SK-N-SH (cell line): ENCODE results near the gene NRF1. TPM values are rescaled to one million over a fixed set of nuclear protein-coding genes. Genes with fewer than 3 reads are reported as not detected.
"Not testable (repeated sequence)": the region's sequence is repeated elsewhere in the genome, so short reads cannot be mapped to it uniquely, and the experiment has no call there.

Experiments used
- CTCF ChIA-PET: fragments of 300-600, 350-600 bp; formaldehyde crosslinking; extraction: SDS; loops from one replicate; lab custom pipeline; 2021; lab: Yijun Ruan, JAX
- POLR2A ChIA-PET: fragments of 350-600 bp; sonication (Branson Sonifier 250); formaldehyde crosslinking; extraction: SDS; loops from one replicate; lab custom pipeline; 2020; ENCODE audit warnings: antibody characterized with exemption, inconsistent platforms; lab: Yijun Ruan, JAX
- DNase-seq: peaks from one replicate; pipeline ENCODE4 v3.0.0; 2012
- H2AFZ ChIP-seq: fragments of 200-600 bp; sonication (generic); 2 replicates; pipeline ENCODE4 v1.8.1; 2016; ENCODE audit warnings: antibody characterized with exemption, mild to moderate bottlenecking, low read depth
- H3F3A ChIP-seq: fragments of 200-600 bp; sonication (generic); replicated peaks from 2 replicates; pipeline ENCODE3; 2016; ENCODE audit warnings: antibody characterized with exemption, mild to moderate bottlenecking; ENCODE audit not compliant: insufficient read depth
- H3K27ac ChIP-seq, 2 experiments: fragments of 200-500 bp in 1 of 2; fragments of 200-600 bp in 1 of 2; sonication (Bioruptor generic) in 1 of 2; sonication (generic), shearing (Covaris generic) in 1 of 2; 2 replicates each; pipeline versions ENCODE4 v1.5.1 to v1.6.1; 2014 to 2016; ENCODE audit warnings: low read depth in 2 of 2, inconsistent platforms in 1 of 2, low read length in 1 of 2, mild to moderate bottlenecking in 1 of 2, mixed read lengths in 1 of 2
- H3K27me3 ChIP-seq: fragments of 200-600 bp; sonication (generic), shearing (Covaris generic); 2 replicates; pipeline ENCODE4 v1.6.1; 2016; ENCODE audit warnings: mixed run types; ENCODE audit not compliant: insufficient read depth
- H3K36me3 ChIP-seq, 2 experiments: fragments of 200-500 bp in 1 of 2; fragments of 200-600 bp in 1 of 2; sonication (Bioruptor generic) in 1 of 2; sonication (generic) in 1 of 2; replicated peaks in 1 of 2; 2 replicates each; pipeline versions ENCODE3 to v1.5.1; 2014 to 2016; ENCODE audit warnings: low read length in 1 of 2, mild to moderate bottlenecking in 1 of 2; ENCODE audit not compliant: insufficient read depth in 2 of 2, control insufficient read depth in 1 of 2
- H3K4me1 ChIP-seq, 2 experiments: fragments of 200-500 bp in 1 of 2; fragments of 200-600 bp in 1 of 2; sonication (Bioruptor generic) in 1 of 2; sonication (generic), shearing (Covaris generic) in 1 of 2; 2 replicates each; pipeline versions ENCODE4 v1.5.1 to v1.6.1; 2014 to 2016; ENCODE audit warnings: low read depth in 1 of 2, low read length in 1 of 2, mixed run types in 1 of 2; ENCODE audit not compliant: insufficient read depth in 2 of 2, control insufficient read depth in 1 of 2
- H3K4me2 ChIP-seq: fragments of 200-600 bp; sonication (generic), shearing (Covaris generic); 2 replicates; pipeline ENCODE4 v1.6.1; 2017; ENCODE audit warnings: mixed run types
- H3K4me3 ChIP-seq, 2 experiments: fragments of 200-500 bp in 1 of 2; fragments of 200-600 bp in 1 of 2; sonication (Bioruptor generic) in 1 of 2; sonication (generic), shearing (Covaris generic) in 1 of 2; 2 replicates each; pipeline versions ENCODE4 v1.5.1 to v1.8.1; 2014 to 2016; ENCODE audit warnings: low read depth in 2 of 2, inconsistent platforms in 1 of 2, low read length in 1 of 2, mild to moderate bottlenecking in 1 of 2, mixed read lengths in 1 of 2, moderate library complexity in 1 of 2
- H3K79me2 ChIP-seq: fragments of 200-600 bp; sonication (generic); 2 replicates; pipeline ENCODE4 v1.8.1; 2017; ENCODE audit warnings: mild to moderate bottlenecking; ENCODE audit not compliant: insufficient read depth
- H3K9ac ChIP-seq: fragments of 200-600 bp; sonication (generic); 2 replicates; pipeline ENCODE4 v1.6.1; 2017; ENCODE audit warnings: mixed run types
- H3K9me2 ChIP-seq: fragments of 200-600 bp; sonication (generic); 2 replicates; pipeline ENCODE4 v1.6.1; 2017; ENCODE audit warnings: mixed run types
- H3K9me3 ChIP-seq: fragments of 200-600 bp; sonication (generic); 2 replicates; pipeline ENCODE4 v1.6.1; 2017; ENCODE audit warnings: mixed run types, mild to moderate bottlenecking, moderate library complexity
- H4K20me1 ChIP-seq: fragments of 200-600 bp; sonication (generic); 2 replicates; pipeline ENCODE4 v1.6.1; 2017; ENCODE audit warnings: mild to moderate bottlenecking, mixed run types; ENCODE audit not compliant: insufficient read depth
- CHD2 ChIP-seq: fragments of 150-350 bp; IDR thresholded peaks from 2 replicates; pipeline ENCODE4 v1.6.1; 2018; ENCODE audit warnings: low read length; ENCODE audit not compliant: partially characterized antibody
- ELF1 ChIP-seq: IDR thresholded peaks from 2 replicates; pipeline ENCODE4 v1.4.0; 2012
- EP300 ChIP-seq, 2 experiments: IDR thresholded peaks; 2 replicates each; pipeline versions ENCODE4 v1.4.0 to v1.6.1; 2012; ENCODE audit warnings: borderline replicate concordance in 1 of 2, low read depth in 1 of 2, low read length in 1 of 2
- EZH2phosphoT487 ChIP-seq: fragments of 200-600 bp; sonication (generic); IDR thresholded peaks from 2 replicates; pipeline ENCODE4 v1.6.1; 2017; ENCODE audit warnings: low read depth, mixed run types, mild to moderate bottlenecking, antibody characterized with exemption, moderate library complexity, borderline replicate concordance
- FOXJ3 ChIP-seq: sonication (generic); formaldehyde crosslinking; IDR thresholded peaks from 2 replicates; pipeline ENCODE4 v1.5.1; 2020; ENCODE audit warnings: mild to moderate bottlenecking, missing genetic modification reagents
- IRF3 ChIP-seq: fragments of 150-350 bp; IDR thresholded peaks from 2 replicates; pipeline ENCODE4 v1.6.1; 2016; ENCODE audit warnings: mild to moderate bottlenecking, low read depth, low read length
- MEF2A ChIP-seq: IDR thresholded peaks from 2 replicates; pipeline ENCODE4 v1.4.0; 2012; ENCODE audit warnings: low read depth, borderline replicate concordance
- NFIC ChIP-seq: IDR thresholded peaks from 2 replicates; pipeline ENCODE4 v1.4.0; 2012; ENCODE audit warnings: borderline replicate concordance
- RCOR1 ChIP-seq: fragments of 150-350 bp; IDR thresholded peaks from 2 replicates; pipeline ENCODE4 v1.6.1; 2017; ENCODE audit warnings: antibody characterized with exemption, low read length
- REST ChIP-seq: IDR thresholded peaks from 2 replicates; pipeline ENCODE4 v1.6.1; 2012; ENCODE audit warnings: mild to moderate bottlenecking, low read depth, low read length, moderate library complexity
- RFX5 ChIP-seq: IDR thresholded peaks from 2 replicates; pipeline ENCODE4 v1.6.1; 2012; ENCODE audit warnings: mild to moderate bottlenecking, improper control_type of control experiment, low read length
- RXRA ChIP-seq: IDR thresholded peaks from 2 replicates; pipeline ENCODE4 v1.4.0; 2012; ENCODE audit warnings: low read depth, mild to moderate bottlenecking, borderline replicate concordance
- TAF1 ChIP-seq: IDR thresholded peaks from 2 replicates; pipeline ENCODE4 v1.6.1; 2012; ENCODE audit warnings: low read depth, mild to moderate bottlenecking, low read length, moderate library complexity, borderline replicate concordance
- WGBS: methylation state at CpG from one replicate; pipeline ENCODE4 v1.1.6; 2017; ENCODE audit warnings: low lambda C conversion rate; 5-methylcytosine and 5-hydroxymethylcytosine counted together
- polyA plus RNA-seq, 3 experiments: library from polyadenylated mRNA; depleted of rRNA; stranded (reverse); fragments of >200 nt; gene quantifications; 2 replicates each; pipeline ENCODE4 v1.2.3, GENCODE V29; 2012

Gene NRF1
- polyA plus RNA-seq, 1 of the 3 experiments (the other 2 are of a cell fraction) = 10.9 TPM

GRCh38 chr7:129655811-129656210 is 44.3 kb downstream of the NRF1 start:
- 91% methylated on average over 3 of the region's 3 CpGs for WGBS
- POLR2A ChIA-PET = interaction anchor here (0.6 kb wide), 1 partner anchor 55 kb away, joined by 3 read pairs; no protein-coding TSS in a partner anchor

GRCh38 chr7:129657363-129657762 is 45.8 kb downstream of the NRF1 start:
- no peaks in the 10 kb centered on the region for H3K27me3 ChIP-seq
- H2AFZ ChIP-seq = no peak overlapping the region
- POLR2A ChIA-PET = no interaction called here
- no peaks in the 10 kb centered on the region for H3K4me1 ChIP-seq
- H3K9me3 ChIP-seq = peaks cover 11% of the 10 kb centered on the region; the same call in 1 of the 2 replicates
- TF ChIP-seq ELF1 = no peak
- no peak for TF ChIP-seq REST
- no peak for TF ChIP-seq IRF3
- TF ChIP-seq TAF1 = no peak
- TF ChIP-seq EZH2phosphoT487 = no peak
- TF ChIP-seq EP300 (IDR thresholded peaks at IDR 0.05; ENCODE audit: borderline replicate concordance in 1 of 2, low read depth in 1 of 2, low read length in 1 of 2) = no peak
- TF ChIP-seq RCOR1 = no peak
- H3K36me3 ChIP-seq = peaks cover 10 to 47% of the 10 kb centered on the region in 2 experiments
- CTCF ChIA-PET = interaction anchor here (0.5 to 5.6 kb wide), 7 partner anchors 8 to 354 kb away, joined by 3 to 35 read pairs (median 4); no protein-coding TSS in a partner anchor
- H3K79me2 ChIP-seq = peaks cover 4% of the 10 kb centered on the region; the same call in 1 of the 2 replicates
- no peaks in the 10 kb centered on the region for H4K20me1 ChIP-seq
- DNase-seq = no peak
- no peak overlapping the region for H3K4me3 ChIP-seq
- H3F3A ChIP-seq = no peaks in the 10 kb centered on the region
- H3K9me2 ChIP-seq = no peaks in the 10 kb centered on the region
- no peak overlapping the region for H3K4me2 ChIP-seq
- H3K9ac ChIP-seq = no peak overlapping the region
- no peak overlapping the region for H3K27ac ChIP-seq
- WGBS = 94% methylated on average over 8 of the region's 8 CpGs

More at GRCh38 chr7:129655811-129656210, 44.3 kb downstream of the NRF1 start:
- Histone ChIP-seq H2AFZ (no peak overlapping the region), H3K9ac (no peak overlapping the region), H3K27ac (no peak overlapping the region), H3K4me3 (no peak overlapping the region), H3K4me1 (no peaks in the 10 kb centered on the region), H3K4me2 (no peak overlapping the region), H3F3A (no peaks in the 10 kb centered on the region), H3K27me3 (no peaks in the 10 kb centered on the region), H3K79me2 (peaks cover 4% of the 10 kb centered on the region; the same call in 1 of the 2 replicates), H4K20me1 (no peaks in the 10 kb centered on the region), H3K9me3 (no peaks in the 10 kb centered on the region), H3K36me3 (peaks cover 7 to 32% of the 10 kb centered on the region in 2 experiments), H3K9me2 (no peaks in the 10 kb centered on the region)
- DNase-seq = no peak
- CTCF ChIA-PET = interaction anchor here (0.7 to 2.8 kb wide), 6 partner anchors 12 to 288 kb away, joined by 3 to 13 read pairs (median 4); no protein-coding TSS in a partner anchor
- no peak for TF ChIP-seq CHD2
- TF ChIP-seq RXRA = no peak
- no peak for TF ChIP-seq IRF3
- no peak for TF ChIP-seq NFIC
- TF ChIP-seq MEF2A = no peak
- no peak for TF ChIP-seq EP300 (IDR thresholded peaks at IDR 0.05; ENCODE audit: borderline replicate concordance in 1 of 2, low read depth in 1 of 2, low read length in 1 of 2)
- TF ChIP-seq RFX5 = no peak
- TF ChIP-seq FOXJ3 (CRISPR knock-in tag) = no peak
- TF ChIP-seq ELF1 = no peak
- TF ChIP-seq TAF1 = no peak

GRCh38 chr7:129659907-129660306 is 48.4 kb downstream of the NRF1 start:
- H3K9ac ChIP-seq, H3K79me2 ChIP-seq, H3K9me2 ChIP-seq, H4K20me1 ChIP-seq, H2AFZ ChIP-seq, POLR2A ChIA-PET, H3K4me2 ChIP-seq, H3F3A ChIP-seq, H3K4me3 ChIP-seq, H3K4me1 ChIP-seq, DNase-seq, H3K27ac ChIP-seq, H3K27me3 ChIP-seq: not testable (repeated sequence)
- CTCF ChIA-PET = interaction anchor here (1.4 to 5.6 kb wide), 4 partner anchors 16 to 442 kb away, joined by 3 to 35 read pairs (median 18); no protein-coding TSS in a partner anchor
- 89% methylated on average over 2 of the region's 2 CpGs for WGBS
- Histone ChIP-seq H3K9me3 (peaks cover 11% of the 10 kb centered on the region; the same call in 1 of the 2 replicates), H3K36me3 (peaks cover 10 to 49% of the 10 kb centered on the region in 2 experiments)
